Esophagus (tissue), 2 donors: ENCODE results near the gene TMEM181. TPM values are rescaled to one million over a fixed set of nuclear protein-coding genes. Genes with fewer than 3 reads are reported as not detected.

Experiments used
- H3K27ac ChIP-seq, 2 donors: one replicate each; pipeline ENCODE4 v1.5.1; 2013; ENCODE audit warnings: low read depth in 2 of 2, mild to moderate bottlenecking in 2 of 2, inconsistent platforms in 1 of 2, low read length in 1 of 2, moderate library complexity in 1 of 2
- H3K27me3 ChIP-seq, 2 donors: one replicate each; pipeline ENCODE4 v1.6.1; 2013; ENCODE audit warnings: low read length in 2 of 2, control low read depth in 1 of 2, mild to moderate bottlenecking in 1 of 2; ENCODE audit not compliant: insufficient read depth in 2 of 2, control insufficient read depth in 1 of 2
- H3K36me3 ChIP-seq, 2 donors: one replicate each; pipeline ENCODE4 v1.6.1; 2013; ENCODE audit warnings: low read length in 1 of 2; ENCODE audit not compliant: control insufficient read depth in 2 of 2, insufficient read depth in 2 of 2
- H3K4me1 ChIP-seq, 2 donors: one replicate each; pipeline ENCODE4 v1.6.1; 2013; ENCODE audit warnings: low read length in 1 of 2; ENCODE audit not compliant: control insufficient read depth in 2 of 2, insufficient read depth in 2 of 2
- H3K4me3 ChIP-seq, 2 donors: one replicate each; pipeline ENCODE4 v1.5.1; 2013; ENCODE audit warnings: low read length in 2 of 2, mild to moderate bottlenecking in 2 of 2, low read depth in 1 of 2, moderate library complexity in 1 of 2
- H3K9me3 ChIP-seq, 2 donors: one replicate each; pipeline ENCODE4 v1.6.1; 2013; ENCODE audit warnings: mild to moderate bottlenecking in 2 of 2, low read depth in 1 of 2, low read length in 1 of 2, moderate library complexity in 1 of 2; ENCODE audit not compliant: control insufficient read depth in 2 of 2, insufficient read depth in 1 of 2
- WGBS, 2 donors: extraction: QIAGEN DNeasy Blood & Tissue Kit; methylation state at CpG; one replicate each; pipeline ENCODE4 v1.1.7; 2013; 5-methylcytosine and 5-hydroxymethylcytosine counted together
- polyA plus RNA-seq, 2 donors: library from polyadenylated mRNA; stranded (reverse); fragments of 200-250 nt; gene quantifications; one replicate each; pipeline ENCODE4 v1.2.3, GENCODE V29; 2013
- donor health status: healthy with polysubstance abuse.
- donor health status: Bipolar disorder and iron deficiency.

TMEM181 gene
- polyA plus RNA-seq, 2 donors, result 7.9 to 9.3 TPM

DNA sequence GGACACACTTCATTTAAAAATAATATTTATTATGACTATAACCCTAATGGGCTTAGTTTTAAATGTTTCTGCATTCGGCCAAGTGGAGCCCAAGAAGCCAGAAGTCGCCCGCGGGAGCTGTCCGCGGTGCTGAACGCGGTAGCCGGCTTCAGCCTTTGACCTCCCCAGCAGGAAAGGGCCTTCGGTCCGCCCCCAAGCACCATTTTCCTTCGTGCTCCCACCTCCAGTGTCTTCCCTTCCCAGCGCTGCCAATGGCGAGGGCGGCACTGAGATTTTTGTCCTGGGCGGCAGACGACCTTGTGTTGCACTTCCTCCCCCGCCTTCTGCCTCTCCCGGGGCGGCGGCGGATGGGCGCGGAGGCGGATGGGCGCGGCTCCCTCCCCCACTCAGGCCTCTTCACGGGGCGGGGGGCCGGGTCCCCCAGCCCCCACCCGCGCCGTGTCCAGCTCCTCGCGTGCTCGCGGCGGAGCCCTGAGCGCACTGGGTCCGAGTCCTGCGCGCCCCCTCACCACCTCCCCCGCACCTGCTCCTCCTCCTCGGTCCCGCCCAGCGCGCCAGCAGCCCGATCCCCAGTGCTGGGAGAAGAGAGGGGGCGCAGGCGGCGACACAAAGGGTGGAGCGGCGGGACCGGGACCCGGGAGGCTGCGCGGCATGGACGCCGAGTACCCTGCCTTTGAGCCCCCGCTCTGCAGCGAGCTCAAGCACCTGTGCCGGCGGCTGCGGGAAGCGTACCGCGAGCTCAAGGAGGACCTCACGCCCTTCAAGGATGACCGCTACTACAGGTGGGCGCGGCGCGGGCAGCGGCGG, 23.6 kb upstream of the TMEM181 start:
- Histone ChIP-seq H3K4me3 (peak overlapping the region; percentile 44 to 60), H3K36me3 (no peaks in the 10 kb centered on the region), H3K27me3 (peaks cover 0 to 13% of the 10 kb centered on the region in 2 donors), H3K27ac (peak overlapping the region in 1 of 2 donors; percentile 3), H3K9me3 (no peaks in the 10 kb centered on the region), H3K4me1 (peaks cover 0 to 12% of the 10 kb centered on the region in 2 donors)
- 1% methylated on average over 46 to 75 of the region's 75 CpGs for WGBS, 2 donors

DNA sequence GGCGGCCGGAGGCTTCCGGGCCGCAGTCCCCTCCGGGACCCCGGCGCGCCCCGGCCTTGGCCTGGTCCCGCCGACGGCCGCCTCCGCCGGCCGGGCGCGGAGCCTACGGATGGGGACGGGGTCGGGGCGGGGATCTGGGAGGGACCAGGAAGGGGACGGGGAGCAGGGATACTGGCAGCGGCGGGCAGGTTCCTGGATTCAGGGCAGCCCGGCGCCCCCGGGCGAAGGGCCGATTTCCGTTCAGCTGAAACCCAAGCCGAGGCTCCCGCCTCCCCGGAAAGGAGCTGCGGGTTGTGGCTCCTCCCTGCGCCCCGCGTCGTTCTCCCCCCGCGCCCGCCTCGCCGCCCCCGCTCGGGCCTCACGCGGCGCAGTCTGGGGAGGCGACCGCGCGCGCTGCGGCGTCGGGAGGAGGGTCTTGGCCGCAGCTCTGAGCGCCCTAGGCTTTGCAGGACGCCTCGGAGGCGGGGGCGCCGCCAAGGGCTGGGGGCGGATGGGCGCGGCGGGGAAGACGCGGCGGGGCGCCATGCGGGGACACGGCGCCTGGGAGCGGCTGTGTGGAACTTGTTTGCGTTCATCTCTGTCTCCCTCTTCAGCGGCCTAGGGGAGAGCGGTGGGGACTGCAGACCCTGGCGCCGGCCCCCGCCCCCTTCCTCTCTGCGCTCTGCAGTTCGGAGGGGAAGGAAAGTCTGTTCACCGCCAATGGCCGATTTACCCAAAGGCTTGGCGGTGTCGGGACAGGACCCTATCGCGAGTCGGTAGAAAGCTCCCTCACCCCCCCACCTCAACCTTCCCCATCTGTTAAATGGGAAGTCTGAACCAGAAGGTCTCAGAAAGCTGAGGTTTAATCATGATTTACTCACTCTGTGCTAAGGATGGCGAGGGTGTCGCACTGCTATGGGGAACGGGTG, 22.7 kb upstream of the TMEM181 start:
- WGBS, 2 donors, result 4% methylated on average over 67 to 94 of the region's 94 CpGs
- no peaks in the 10 kb centered on the region for H3K36me3 ChIP-seq
- H3K4me3 ChIP-seq, result peak overlapping the region; percentile 44 to 60
- no peaks in the 10 kb centered on the region for H3K9me3 ChIP-seq
- peaks cover 0 to 13% of the 10 kb centered on the region in 2 donors for H3K27me3 ChIP-seq
- H3K27ac ChIP-seq, result no peak overlapping the region
- peaks cover 0 to 12% of the 10 kb centered on the region in 2 donors for H3K4me1 ChIP-seq

DNA sequence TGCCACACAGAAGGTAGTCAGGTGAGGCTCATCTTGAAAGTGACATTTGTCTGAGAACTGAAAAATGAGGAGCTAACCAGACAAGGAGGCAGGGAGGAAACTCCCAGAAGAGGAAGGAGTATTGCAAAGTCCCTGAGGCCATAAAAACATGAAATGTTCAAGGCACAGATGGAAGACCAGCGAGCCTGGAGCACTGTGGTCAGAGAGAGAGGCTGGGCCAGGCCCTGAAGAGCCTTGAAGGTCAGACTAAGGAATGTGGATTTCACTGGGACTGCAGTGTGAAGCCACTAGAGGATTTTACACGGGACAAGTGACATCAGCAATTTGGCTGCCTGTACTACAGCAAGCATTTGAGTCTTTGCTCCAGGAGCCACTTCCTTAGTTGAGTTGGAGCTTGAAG, 21.1 kb upstream of the TMEM181 start:
- H3K9me3 ChIP-seq, result no peaks in the 10 kb centered on the region
- H3K4me1 ChIP-seq, result peaks cover 0 to 12% of the 10 kb centered on the region in 2 donors
- peaks cover 0 to 13% of the 10 kb centered on the region in 2 donors for H3K27me3 ChIP-seq
- WGBS, 2 donors, result 43 to 58% methylated on average over 2 of the region's 2 CpGs
- no peak overlapping the region for H3K4me3 ChIP-seq
- no peaks in the 10 kb centered on the region for H3K36me3 ChIP-seq
- H3K27ac ChIP-seq, result no peak overlapping the region

GRCh38 chr6:158539413-158539812, 20.5 kb upstream of the TMEM181 start:
- Histone ChIP-seq H3K9me3 (no peaks in the 10 kb centered on the region), H3K4me1 (peaks cover under 1 to 12% of the 10 kb centered on the region in 2 donors), H3K27ac (no peak overlapping the region), H3K4me3 (no peak overlapping the region), H3K36me3 (no peaks in the 10 kb centered on the region), H3K27me3 (peaks cover 0 to 11% of the 10 kb centered on the region in 2 donors)
- WGBS, 2 donors, result 56 to 60% methylated on average over 7 of the region's 7 CpGs

DNA sequence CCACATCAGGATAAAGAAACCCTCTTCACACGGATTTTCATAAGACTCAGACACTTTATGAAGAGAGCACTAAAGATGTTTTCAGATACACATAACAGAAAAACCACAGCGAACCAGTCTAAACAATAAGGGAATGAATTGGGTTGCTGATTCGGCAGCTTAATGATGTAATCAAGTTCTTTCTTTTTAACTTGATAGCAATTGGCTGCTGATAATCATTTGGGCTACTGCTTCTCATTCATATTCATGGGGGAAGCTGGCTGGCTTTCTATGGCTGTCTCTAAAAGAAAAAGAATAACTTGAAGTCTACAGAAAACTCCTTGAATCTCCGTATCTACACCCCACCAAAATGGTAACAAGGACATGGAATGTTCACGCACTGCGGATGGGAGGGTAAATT, 20.0 kb upstream of the TMEM181 start:
- Histone ChIP-seq H3K27ac (no peak overlapping the region), H3K9me3 (no peaks in the 10 kb centered on the region), H3K27me3 (peaks cover 0 to 11% of the 10 kb centered on the region in 2 donors), H3K4me3 (no peak overlapping the region), H3K4me1 (peaks cover 2 to 12% of the 10 kb centered on the region in 2 donors), H3K36me3 (no peaks in the 10 kb centered on the region)
- 82 to 86% methylated on average over 6 of the region's 6 CpGs for WGBS, 2 donors

DNA sequence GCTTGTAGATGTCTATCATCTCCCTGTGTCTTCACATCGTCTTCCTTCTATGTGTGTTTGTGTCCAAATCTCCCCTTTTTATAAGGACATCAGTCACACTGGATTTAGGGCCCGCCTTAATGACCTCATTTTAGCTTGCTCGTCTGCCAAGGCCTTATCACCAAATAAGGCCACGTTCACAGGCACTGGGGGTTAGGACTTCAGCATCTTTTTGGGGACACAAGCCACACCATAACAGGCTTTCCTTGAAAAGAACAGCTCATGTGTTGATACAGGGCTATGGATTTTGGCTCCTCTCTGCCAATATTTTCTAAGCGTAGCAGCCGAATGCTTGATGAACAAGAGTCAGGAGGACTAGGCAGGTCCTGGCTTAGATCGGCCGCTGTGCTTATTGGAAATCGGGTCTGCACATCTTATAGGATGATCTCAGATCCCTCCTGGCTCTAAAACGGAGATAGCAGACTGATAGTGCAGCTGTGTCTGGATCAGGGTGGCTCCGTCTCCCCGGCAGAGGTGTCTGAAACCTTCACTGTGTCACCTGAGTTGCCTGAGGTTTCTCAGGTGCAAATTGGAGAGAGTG, 16.2 kb upstream of the TMEM181 start:
- Histone ChIP-seq H3K27ac (peak overlapping the region in 1 of 2 donors; percentile 61), H3K9me3 (no peaks in the 10 kb centered on the region), H3K36me3 (no peaks in the 10 kb centered on the region), H3K4me3 (no peak overlapping the region), H3K27me3 (no peaks in the 10 kb centered on the region), H3K4me1 (peaks cover 0 to 2% of the 10 kb centered on the region in 2 donors)
- 74 to 75% methylated on average over 12 of the region's 12 CpGs for WGBS, 2 donors

GRCh38 chr6:158544428-158544827, 15.5 kb upstream of the TMEM181 start:
- Histone ChIP-seq H3K36me3 (no peaks in the 10 kb centered on the region), H3K4me3 (no peak overlapping the region), H3K27me3 (no peaks in the 10 kb centered on the region), H3K9me3 (no peaks in the 10 kb centered on the region), H3K27ac (peak overlapping the region in 1 of 2 donors; percentile 61), H3K4me1 (peaks cover 0 to 2% of the 10 kb centered on the region in 2 donors)
- 87 to 89% methylated on average over 12 of the region's 12 CpGs for WGBS, 2 donors

DNA sequence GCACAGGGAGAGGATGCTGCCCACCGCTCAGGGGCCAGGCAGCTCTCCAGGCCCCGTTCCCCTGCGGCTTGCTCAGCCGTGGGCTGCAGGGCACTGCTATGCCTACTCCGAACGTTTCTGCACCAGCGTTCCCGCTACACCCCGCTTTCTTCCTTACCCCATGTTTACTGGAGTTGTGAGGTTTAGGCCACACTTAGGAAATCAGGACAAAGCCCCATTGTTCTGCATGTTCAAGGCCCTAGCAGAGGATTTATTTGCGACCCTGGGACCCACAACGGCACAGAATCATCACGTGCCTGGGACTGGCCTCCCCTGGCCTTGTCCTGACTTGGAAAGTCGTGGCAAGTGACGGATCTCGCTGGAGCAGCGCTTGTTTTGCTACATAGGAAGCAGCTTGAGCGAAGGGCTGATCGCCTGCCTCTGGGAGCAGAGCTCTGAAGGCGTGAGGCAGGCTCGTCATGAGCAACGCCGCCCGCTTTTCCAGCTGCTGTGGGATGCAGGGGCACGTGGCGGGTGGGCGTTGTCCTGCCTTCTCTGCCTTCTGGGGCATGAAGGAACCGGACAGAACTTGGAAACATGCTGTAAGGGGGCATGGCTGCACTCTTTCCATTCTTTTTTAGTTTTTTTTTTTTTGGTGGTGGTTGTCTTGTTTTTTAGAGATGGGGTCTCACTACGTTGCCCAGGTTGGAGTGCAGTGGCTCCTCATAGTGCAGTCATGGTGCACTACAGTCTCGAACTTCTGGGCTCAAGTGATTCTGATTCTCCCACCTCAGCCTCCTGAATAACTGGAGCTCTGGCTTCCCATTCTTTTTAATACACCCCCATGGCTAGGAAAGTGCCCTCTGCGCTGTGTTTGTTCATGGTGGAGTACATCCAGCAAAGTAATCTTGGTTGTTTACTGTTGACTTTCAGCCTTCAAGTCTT, 14.6 kb upstream of the TMEM181 start:
- Histone ChIP-seq H3K9me3 (no peaks in the 10 kb centered on the region), H3K27me3 (no peaks in the 10 kb centered on the region), H3K27ac (no peak overlapping the region), H3K36me3 (no peaks in the 10 kb centered on the region), H3K4me3 (no peak overlapping the region), H3K4me1 (peaks cover 0 to 2% of the 10 kb centered on the region in 2 donors)
- 80 to 82% methylated on average over 30 of the region's 30 CpGs for WGBS, 2 donors
